Ovary (tissue), 9 donors: ENCODE data around the gene RASL12. TPM values are rescaled to one million over a fixed set of nuclear protein-coding genes. Genes with fewer than 3 reads are reported as not detected.

Experiments
- DNase-seq, 5 donors: peaks; one replicate each; pipeline ENCODE4 v3.0.0-alpha.2; 2019 to 2020
- H3K27ac ChIP-seq, 2 donors: fragments of 200-600 bp; one replicate each; pipeline versions ENCODE4 v1.5.1 to v1.8.0; 2019 to 2022
- H3K27me3 ChIP-seq: fragments of 200-600 bp; one replicate; pipeline ENCODE4 v1.8.0; 2022
- H3K36me3 ChIP-seq: fragments of 200-600 bp; sonication (generic); one replicate; pipeline ENCODE4 v1.5.1; 2019
- H3K4me1 ChIP-seq: one replicate; pipeline ENCODE4 v1.8.1; 2013; ENCODE audit warnings: mild to moderate bottlenecking, moderate library complexity; ENCODE audit not compliant: insufficient read depth
- H3K4me3 ChIP-seq: fragments of 200-600 bp; sonication (generic); one replicate; pipeline ENCODE4 v1.5.1; 2017
- H3K9me3 ChIP-seq, 2 donors: fragments of 200-600 bp in 1 of 2; sonication (generic) in 1 of 2; one replicate each; pipeline versions ENCODE4 v1.5.1 to v1.8.1; 2013 to 2019; ENCODE audit warnings: mild to moderate bottlenecking in 1 of 2, moderate library complexity in 1 of 2
- CTCF ChIP-seq, 3 donors: fragments of 450-650 bp in 2 of 3; fragments of 200-600 bp in 1 of 3; IDR thresholded peaks; one replicate each; pipeline versions ENCODE4 v1.5.1 to v1.8.0; 2016 to 2022; ENCODE audit warnings: antibody characterized with exemption in 3 of 3, mild to moderate bottlenecking in 1 of 3
- EP300 ChIP-seq: sonication (generic); formaldehyde crosslinking; IDR thresholded peaks from one replicate; pipeline ENCODE4 v1.6.1; 2017; ENCODE audit warnings: antibody characterized with exemption
- POLR2A ChIP-seq: fragments of 450-650 bp; IDR thresholded peaks from one replicate; pipeline ENCODE4 v1.6.1; 2017; ENCODE audit warnings: antibody characterized with exemption, mild to moderate bottlenecking, moderate library complexity
- WGBS, 3 donors: extraction: QIAGEN DNeasy Blood & Tissue Kit in 1 of 3; methylation state at CpG; one replicate each; pipeline versions ENCODE4 v1.1.5 to v1.1.7; 2013 to 2017; 5-methylcytosine and 5-hydroxymethylcytosine counted together
- intact Hi-C, 4 donors: fragments of 100-400 bp; cut with DNase I; formaldehyde crosslinking; loops; one replicate each; pipeline versions ENCODE4 v1.11.0 to v1.15.1; 2022 to 2023
- polyA plus RNA-seq, 2 donors: library from polyadenylated mRNA; stranded (reverse); fragments of 200-250 nt in 1 of 2; fragments of 350-450 nt in 1 of 2; fragmentation: Illumina TruSeq in 1 of 2; extraction: RNeasy Lipid Tissue Mini Kit (QIAGEN cat#74804) in 1 of 2; gene quantifications; one replicate each; pipeline ENCODE4 v1.2.3, GENCODE V29; 2013 to 2014
- total RNA-seq, 7 donors: library from RNA; depleted of rRNA in 2 of 7; stranded (reverse); fragments of >200 nt in 2 of 7; fragmentation: NEBNext Ultra II Directional in 3 of 7; extraction: Animal tissue kit (Norgen Biotek cat#: 25700) in 3 of 7; gene quantifications; one replicate each; pipeline versions ENCODE4 v1.1.0 to v1.2.4, GENCODE V29; 2016 to 2023
- donor health status: DM: no; HTN: no; CAD: no; lungs with moderate emphysema.
- donor health status: DM: no; HTN: no; CAD: no.
- donor health status: Bipolar disorder and iron deficiency.
- donor health status: DM: yes; HTN: yes; CAD: no.
- donor health status: DM: no; HTN: no; CAD: no.
- donor health status: DM: yes; HTN: yes; CAD: no.

RASL12 gene
- total and polyA plus RNA-seq, 9 donors = 4.8 to 31.1 (median 17.4) TPM

DNA sequence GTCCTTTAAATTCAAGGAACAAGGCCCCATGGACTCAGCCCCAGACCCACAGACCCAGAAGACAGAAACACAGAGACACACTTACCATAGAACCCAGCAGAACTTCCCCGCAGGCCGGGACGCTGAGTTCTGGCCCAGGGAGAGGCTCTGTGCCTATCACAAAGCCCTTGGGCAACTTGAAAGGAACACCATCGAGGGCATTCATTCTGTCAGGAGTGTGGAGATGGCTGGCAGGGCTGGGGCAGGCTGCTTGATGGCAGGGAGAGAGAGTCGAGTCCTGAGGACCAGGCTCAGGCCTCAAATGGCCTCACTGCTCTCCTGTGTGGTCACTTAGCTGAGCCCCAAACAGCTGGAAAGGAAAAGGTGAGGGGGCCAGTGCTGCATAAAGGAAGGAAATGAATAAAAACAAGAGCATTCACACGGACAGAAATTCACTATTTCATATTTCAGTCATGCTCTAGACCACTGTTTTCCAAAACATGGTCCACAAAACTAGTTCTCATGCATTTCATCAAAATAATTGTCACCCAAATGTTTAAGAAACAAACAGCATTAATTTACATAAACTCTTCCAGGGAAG, 38.3 kb upstream of the RASL12 start:
- H3K4me3 ChIP-seq = no peak overlapping the region
- no peaks in the 10 kb centered on the region for H3K9me3 ChIP-seq
- no peaks in the 10 kb centered on the region for H3K36me3 ChIP-seq
- DNase-seq = no peak
- no peaks in the 10 kb centered on the region for H3K4me1 ChIP-seq
- H3K27ac ChIP-seq = no peak overlapping the region
- TF ChIP-seq POLR2A (no peak), CTCF (IDR thresholded peaks at IDR 0.05) (no peak), EP300 (no peak)
- H3K27me3 ChIP-seq = no peaks in the 10 kb centered on the region
- 70 to 77% (median 76%) methylated on average over 6 of the region's 6 CpGs for WGBS, 3 donors
- intact Hi-C loops = no loop called here

DNA sequence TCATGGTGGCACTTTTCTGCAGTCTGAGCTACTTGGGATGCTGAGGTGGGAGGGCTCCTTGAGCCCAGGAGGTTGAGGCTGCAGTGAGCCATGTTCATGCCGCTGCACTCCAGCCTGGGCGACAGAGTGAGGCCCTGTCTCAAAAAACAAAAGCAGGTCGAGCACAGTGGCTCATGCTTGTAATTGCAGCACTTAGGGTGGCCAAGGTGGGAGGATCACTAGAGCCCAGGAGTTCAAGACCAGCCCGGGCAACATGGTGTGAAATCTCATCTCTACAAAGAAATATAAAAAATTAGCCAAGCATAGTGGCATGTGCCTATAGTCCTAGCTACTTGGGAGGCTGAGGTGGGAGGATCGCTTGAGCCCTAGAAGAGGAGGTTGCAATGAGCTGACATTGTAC, 37.2 kb upstream of the RASL12 start:
- H3K4me1 ChIP-seq = no peaks in the 10 kb centered on the region
- H3K27me3 ChIP-seq = no peaks in the 10 kb centered on the region
- H3K27ac ChIP-seq = no peak overlapping the region
- TF ChIP-seq POLR2A (no peak), CTCF (IDR thresholded peaks at IDR 0.05) (no peak), EP300 (no peak)
- no peaks in the 10 kb centered on the region for H3K9me3 ChIP-seq
- 85 to 94% (median 88%) methylated on average over 5 of the region's 5 CpGs for WGBS, 3 donors
- intact Hi-C loops = no loop called here
- H3K4me3 ChIP-seq = no peak overlapping the region
- no peaks in the 10 kb centered on the region for H3K36me3 ChIP-seq
- DNase-seq = no peak

GRCh38 chr15:65102912-65103311, 35.1 kb upstream of the RASL12 start:
- intact Hi-C loops = loop anchor here in 1 of 4 donors (5.0 kb wide), 1 partner anchor 71 kb away; no protein-coding TSS in a partner anchor
- 95 to 97% (median 96%) methylated on average over 3 of the region's 3 CpGs for WGBS, 3 donors
- H3K27me3 ChIP-seq = no peaks in the 10 kb centered on the region
- H3K4me3 ChIP-seq = no peak overlapping the region
- no peak for TF ChIP-seq POLR2A
- TF ChIP-seq EP300 = no peak
- no peak for TF ChIP-seq CTCF (IDR thresholded peaks at IDR 0.05)
- DNase-seq = no peak
- H3K27ac ChIP-seq = no peak overlapping the region
- H3K4me1 ChIP-seq = no peaks in the 10 kb centered on the region
- no peaks in the 10 kb centered on the region for H3K9me3 ChIP-seq
- no peaks in the 10 kb centered on the region for H3K36me3 ChIP-seq

- no peak for DNase-seq
- H3K36me3 ChIP-seq = no peaks in the 10 kb centered on the region
- no peak overlapping the region for H3K27ac ChIP-seq
- no peaks in the 10 kb centered on the region for H3K9me3 ChIP-seq
- H3K27me3 ChIP-seq = no peaks in the 10 kb centered on the region
- no peaks in the 10 kb centered on the region for H3K4me1 ChIP-seq
- TF ChIP-seq CTCF (IDR thresholded peaks at IDR 0.05) (peak in 1 of 3 donors; percentile 0), POLR2A (no peak), EP300 (no peak)
- WGBS, 3 donors = 78 to 82% (median 79%) methylated on average over 69 to 75 of the region's 75 CpGs
- intact Hi-C loops = loop anchor here in 1 of 4 donors (5.0 kb wide), 1 partner anchor 70 kb away; no protein-coding TSS in a partner anchor
- no peak overlapping the region for H3K4me3 ChIP-seq
Measured at GRCh38 chr15:65101891-65102708, 34.3 kb upstream of the RASL12 start.
